ENCODE data around the gene MTOR. TPM values are rescaled to one million over a fixed set of nuclear protein-coding genes. Genes with fewer than 3 reads are reported as not detected.
"Not testable (repeated sequence)": the region's sequence is repeated elsewhere in the genome, so short reads cannot be mapped to it uniquely, and the experiment has no call there.

MTOR gene
- total RNA-seq, 1 experiment from 2014 or later: 46.6 TPM

DNA sequence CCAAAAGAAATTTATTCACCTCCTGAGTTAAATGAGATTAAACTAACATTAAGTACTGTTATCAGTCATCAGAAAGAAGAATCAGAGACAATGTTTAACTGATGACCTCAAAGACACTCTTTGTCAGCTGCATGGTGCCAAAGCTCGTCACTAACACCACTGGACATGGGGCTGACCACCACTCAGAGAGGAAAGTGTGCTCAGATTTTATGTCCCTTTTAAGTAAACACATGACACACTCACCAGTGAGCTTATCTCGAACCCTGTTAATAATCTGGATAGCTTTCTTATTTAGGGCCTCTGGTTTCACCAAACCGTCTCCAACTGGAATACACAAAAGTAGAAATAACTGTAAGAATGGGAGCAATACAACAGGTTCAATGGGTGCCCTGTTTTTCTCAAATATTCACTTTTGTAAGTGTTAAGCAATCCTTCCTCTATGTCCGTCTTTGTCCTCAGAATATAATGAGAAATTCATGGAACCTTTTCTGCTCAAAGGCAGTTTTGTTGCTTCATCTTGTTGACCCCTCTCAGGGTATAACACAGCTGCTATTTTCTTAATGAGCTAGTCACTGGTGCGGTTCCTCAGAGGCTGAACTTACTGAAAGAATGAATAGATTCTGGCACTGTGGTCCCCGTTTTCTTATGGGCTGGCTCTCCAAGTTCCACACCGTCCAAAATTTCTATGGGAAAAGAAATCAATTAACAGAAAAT is 153.1 kb downstream of the MTOR start:
- DNase-seq (ENCODE audit: low read depth): no peak

DNA sequence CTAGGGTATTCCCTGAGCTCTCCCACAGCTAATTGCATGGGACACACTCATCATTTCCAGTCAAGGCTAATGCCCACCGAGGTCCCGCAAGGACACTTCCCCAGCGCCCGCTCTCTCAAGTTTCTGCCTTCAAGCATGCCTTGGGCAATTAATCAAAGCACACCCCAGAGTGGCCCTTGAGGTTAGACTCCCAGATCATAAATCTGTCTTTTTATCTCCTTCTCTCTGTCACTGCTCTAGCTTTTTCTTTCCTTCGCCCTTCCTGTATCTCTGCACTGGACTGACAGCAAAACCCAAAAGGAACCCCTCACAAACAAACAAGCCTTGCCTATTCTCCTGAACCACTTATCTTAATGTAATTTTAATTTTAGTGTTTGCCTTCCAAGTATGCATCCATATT is 154.8 kb downstream of the MTOR start:
- DNase-seq (ENCODE audit: low read depth): no peak

- DNase-seq (ENCODE audit: low read depth): no peak
These were observed 156.8 kb downstream of the MTOR start for GRCh38 chr1:11105586-11105985.

DNA sequence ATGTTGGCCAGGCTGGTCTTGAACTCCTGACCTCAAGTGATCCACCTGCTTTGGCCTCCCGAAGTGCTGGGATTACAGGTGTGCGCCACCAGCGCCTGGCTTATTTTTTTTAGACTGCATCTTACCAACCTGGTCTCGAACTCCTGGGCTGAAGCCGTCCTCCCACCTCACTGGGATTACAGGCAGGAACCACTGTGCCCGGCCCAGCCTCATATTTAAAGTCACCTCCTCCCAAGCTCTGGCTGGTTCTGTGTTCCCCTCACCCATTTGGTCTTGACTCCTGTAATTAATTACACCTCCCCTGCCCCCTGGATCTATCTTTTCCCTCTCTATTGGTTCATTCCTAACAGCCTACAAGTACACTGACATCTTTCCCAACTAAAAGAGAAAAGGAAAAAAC is 161.0 kb downstream of the MTOR start:
- DNase-seq (ENCODE audit: low read depth): no peak

DNA sequence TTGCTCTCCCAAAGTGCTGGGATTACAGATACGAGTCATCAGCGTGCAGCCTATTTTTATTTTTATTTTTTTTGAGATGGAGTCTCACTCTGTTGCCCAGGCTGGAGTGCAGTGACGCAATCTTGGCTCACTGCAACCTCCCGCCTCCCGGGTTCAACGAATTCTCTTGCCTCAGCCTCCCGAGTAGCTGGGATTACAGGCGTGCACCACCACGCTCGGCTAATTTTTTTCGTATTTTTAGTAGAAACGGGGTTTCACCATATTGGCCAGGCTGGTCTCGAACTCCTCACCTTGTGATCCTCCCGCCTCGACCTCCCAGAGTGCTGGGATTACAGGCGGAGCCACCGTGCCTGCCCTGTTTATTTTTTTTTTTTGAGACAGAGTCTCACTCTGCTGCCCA is 161.5 kb downstream of the MTOR start:
- not testable (repeated sequence) for DNase-seq (ENCODE audit: low read depth)

GRCh38 chr1:11100149-11100493 is 162.2 kb downstream of the MTOR start:
- no peak for DNase-seq (ENCODE audit: low read depth)

GRCh38 chr1:11099310-11100148 is 162.8 kb downstream of the MTOR start, which contains the start of gene EXOSC10:
Gene EXOSC10 (minus strand): TSS chr1:11099869. CDS start chr1:11099831, 38 bp downstream.
- peak; percentile 86 for DNase-seq (ENCODE audit: low read depth)

DNA sequence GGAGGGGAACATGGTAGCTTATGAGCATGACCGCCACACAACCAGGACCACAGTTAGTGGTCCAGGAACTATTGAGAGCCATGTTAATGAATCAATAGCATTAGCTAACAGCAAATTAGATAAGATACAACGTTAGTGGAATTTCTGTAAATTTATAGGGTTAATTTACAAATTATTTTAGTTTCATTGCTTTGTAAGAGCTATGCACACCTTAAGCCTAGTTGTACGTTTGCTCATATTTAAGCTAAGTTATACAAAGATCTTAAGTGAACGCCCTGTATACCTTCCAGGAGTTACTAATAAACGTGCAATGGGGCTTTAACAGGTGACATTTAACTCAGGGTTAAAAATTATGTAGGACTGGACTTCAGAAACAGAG is 163.4 kb downstream of the MTOR start:
- no peak for DNase-seq (ENCODE audit: low read depth)

DNA sequence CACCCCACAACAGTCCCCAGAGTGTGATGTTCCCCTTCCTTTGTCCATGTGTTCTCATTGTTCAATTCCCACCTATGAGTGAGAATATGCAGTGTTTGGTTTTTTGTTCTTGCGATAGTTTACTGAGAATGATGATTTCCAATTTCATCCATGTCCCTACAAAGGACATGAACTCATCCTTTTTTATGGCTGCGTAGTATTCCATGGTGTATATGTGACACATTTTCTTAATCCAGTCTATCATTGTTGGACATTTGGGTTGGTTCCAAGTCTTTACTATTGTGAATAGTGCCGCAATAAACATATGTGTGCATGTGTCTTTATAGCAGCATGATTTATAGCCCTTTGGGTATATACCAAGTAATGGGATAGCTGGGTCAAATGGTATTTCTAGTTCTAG is 178.6 kb downstream of the MTOR start:
- not testable (repeated sequence) for DNase-seq (ENCODE audit: low read depth)

GRCh38 chr1:11080931-11081330 is 181.4 kb downstream of the MTOR start:
- no peak for DNase-seq (ENCODE audit: low read depth)

DNA sequence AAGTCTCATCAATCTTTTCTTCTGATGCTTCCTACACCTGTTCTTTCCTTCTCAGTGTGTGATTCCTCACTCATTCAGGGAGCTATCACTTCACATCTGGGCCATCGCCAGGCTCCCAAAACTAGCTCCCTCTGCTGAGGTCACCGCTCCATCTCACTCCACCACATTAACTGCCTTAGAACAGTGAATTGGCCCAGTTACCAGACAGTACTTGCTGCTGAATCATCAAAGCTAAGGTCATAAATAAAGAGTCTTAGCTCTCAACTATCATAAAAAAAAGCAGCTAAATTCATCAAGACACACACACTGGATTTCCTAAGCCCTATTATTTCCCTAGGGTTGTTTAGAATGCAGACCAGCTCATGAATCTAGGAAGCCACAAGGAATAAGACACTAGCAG is 183.7 kb downstream of the MTOR start:
- DNase-seq (ENCODE audit: low read depth): peak; percentile 40

DNA sequence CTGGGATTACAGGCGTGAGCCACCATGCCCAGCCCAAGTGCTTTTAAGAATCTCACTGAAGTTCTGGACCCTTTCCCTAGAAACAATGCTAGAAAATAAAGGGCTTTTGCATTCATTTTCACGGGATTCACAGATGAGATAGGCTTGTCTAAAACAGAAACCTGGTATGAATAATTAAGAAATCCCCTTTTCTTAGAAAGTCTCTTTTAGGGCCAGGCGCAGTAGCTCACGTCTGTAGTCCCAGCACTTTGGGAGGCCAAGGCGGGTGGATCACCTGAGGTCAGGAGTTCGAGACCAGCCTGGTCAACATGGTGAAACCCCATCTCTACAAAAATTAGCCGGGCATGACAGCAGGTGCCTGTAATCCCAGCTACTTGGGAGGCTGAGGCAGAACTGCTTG is 189.0 kb downstream of the MTOR start:
- not testable (repeated sequence) for DNase-seq (ENCODE audit: low read depth)

GRCh38 chr1:11072216-11072917 is 190.0 kb downstream of the MTOR start:
- DNase-seq (ENCODE audit: low read depth): no peak

DNA sequence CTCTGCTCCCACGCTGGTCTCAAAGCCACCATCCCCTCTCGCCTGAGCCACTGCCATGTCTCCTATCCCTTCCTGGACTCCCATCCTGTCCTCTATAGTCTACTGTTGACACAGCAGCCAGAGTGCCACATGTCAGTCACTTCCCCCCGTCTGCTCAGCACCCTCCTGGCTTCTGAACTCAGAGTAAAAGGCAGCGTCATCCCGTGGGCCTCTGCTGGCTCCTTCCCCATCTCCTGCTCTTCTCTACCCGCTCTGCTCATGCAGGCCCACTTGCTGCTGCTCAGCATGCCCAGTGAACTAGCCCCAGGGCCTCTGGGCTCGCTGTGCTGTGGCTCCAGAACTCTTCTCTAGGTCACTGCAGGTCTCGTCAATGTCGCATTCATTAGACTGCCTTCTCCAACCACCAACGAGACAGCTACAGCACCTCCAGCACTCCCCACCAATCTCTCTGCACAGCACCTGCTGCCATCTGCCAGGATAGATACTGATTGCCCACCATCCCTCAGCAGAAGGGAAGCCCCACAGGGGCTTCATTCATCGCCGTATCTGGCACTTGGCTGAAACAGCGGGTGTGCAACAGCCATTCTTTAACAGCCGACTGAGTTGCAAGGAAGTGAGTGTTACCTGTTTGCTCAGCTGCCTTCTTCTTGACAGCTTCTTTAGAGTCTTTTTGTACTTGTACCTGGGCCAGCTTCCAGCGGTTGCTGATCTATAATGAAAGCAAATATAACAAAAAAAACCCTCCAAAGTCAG is 190.7 kb downstream of the MTOR start:
- no peak for DNase-seq (ENCODE audit: low read depth)

GRCh38 chr1:11070876-11071275 is 191.5 kb downstream of the MTOR start:
- DNase-seq (ENCODE audit: low read depth): no peak

- DNase-seq (ENCODE audit: low read depth): no peak
These were observed 193.5 kb downstream of the MTOR start for GRCh38 chr1:11068600-11069473.

GRCh38 chr1:11067716-11068599 is 194.4 kb downstream of the MTOR start:
- no peak for DNase-seq (ENCODE audit: low read depth)

DNA sequence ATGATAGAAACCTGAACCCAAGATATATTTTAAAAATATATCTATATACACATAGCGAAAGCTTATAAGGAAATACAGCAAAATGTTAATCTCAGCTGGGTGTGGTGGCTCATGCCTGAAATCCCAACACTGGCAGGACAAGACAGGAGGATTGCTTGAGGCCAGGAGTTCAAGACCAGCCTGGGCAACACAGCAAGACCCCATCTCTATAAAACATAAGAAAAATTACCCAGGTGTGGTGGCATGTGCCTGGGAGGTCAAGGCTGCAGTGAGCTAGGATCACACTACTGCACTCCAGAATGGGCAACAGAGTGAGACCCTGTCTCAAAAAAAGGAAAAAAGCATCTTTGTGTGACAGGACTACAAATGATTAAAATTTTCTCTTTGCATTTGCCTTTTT is 196.6 kb downstream of the MTOR start:
- DNase-seq (ENCODE audit: low read depth): no peak

DNA sequence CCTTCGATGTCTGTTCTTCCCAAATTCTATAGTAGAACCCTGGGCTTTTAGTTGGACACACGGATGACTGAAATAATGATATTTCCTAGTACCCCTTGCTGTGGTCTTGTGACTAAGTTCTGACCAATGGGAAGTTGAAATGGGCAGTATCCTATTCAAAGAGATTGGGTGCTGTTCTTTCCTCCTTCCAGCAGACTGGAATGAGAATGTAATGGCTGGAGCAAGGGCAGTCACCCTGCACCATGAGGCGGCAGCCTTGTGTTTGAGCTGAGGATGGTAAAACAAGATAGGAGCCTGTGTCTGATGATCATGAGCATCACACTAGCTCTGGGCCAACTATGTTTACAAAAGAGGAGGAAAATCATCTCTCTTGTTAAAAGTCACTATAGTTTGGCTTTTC is 197.4 kb downstream of the MTOR start:
- DNase-seq (ENCODE audit: low read depth): no peak
